Stimulated activated naive CD4-positive, alpha-beta T cell (primary cell): ENCODE measurements around the gene SLC12A5.
"Not testable (repeated sequence)": the region's sequence is repeated elsewhere in the genome, so short reads cannot be mapped to it uniquely, and the experiment has no call there.

ENCODE experiments used
- DNase-seq, 6 experiments: peaks; one replicate each; lab custom pipeline; 2025; lab: John Stamatoyannopoulos, UW

The SLC12A5 gene

DNA sequence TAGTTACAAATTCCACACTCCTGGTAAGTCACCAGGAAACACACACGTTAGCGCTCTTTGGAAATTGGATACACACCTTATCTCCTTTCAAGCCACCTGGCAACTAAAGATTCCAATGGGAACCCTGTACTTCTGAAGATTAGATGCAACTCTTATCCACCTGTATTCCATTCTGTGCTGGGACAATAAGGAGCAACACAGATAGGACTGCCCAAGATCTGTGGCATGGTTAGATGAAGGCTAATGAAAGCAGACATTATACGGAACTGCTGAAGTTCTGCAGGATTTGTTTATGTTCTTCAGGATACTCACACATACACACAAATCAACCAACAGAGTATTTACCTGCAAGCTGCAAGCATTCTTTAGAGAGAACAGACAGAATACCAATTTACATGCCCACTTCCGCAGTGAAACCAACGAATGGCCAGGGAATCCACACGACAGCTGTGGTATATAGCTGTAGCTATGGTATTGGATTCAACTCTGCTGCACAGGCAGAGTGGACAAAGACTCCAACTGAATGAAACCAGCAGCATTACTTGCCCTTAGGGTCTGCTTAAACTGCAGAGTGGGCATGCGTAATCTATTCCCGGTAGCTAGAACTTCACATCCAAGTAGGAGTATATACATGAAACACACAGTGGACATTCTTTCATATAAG, 48.8 kb downstream of the SLC12A5 start:
- no peak for DNase-seq

DNA sequence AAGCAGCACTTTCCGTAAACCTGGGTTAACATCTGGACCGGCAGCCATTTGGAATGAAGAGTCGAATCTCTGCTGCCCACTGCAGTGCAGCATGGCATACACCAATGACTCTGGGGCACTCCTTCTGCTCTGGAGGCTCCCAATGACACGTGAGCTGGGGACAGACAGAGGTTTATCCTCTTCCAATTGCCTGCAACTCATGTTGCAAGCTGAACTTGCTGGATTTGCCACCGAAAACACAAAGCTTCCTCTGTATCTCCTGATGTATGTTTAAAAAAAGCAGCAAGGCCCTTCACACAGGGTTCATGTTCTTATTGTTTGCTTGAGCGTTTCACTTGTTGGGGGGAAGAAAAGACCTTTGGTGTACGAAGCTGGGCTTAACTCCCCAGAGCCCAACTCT, 49.9 kb downstream of the SLC12A5 start:
- DNase-seq: no peak

DNA sequence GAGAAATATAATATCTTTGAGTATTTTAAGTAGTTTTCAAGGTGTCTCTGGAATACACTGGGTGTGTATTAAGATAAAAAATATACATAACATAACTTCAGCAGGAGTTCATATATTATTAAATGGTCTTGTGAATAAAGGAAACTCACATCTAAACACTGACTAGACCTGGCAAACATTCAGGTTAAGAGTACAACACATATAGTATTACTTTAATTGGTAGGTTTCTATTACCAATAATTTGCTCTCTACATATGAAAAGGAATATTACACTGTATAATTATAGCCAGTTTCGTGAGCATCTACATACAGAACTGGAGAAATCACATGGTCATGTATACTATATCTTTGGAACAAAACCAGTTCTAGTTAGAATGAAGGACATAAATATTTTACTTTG, 52.1 kb downstream of the SLC12A5 start:
- DNase-seq: no peak

- DNase-seq: no peak
Observed at GRCh38 chr20:46083101-46083500, 54.1 kb downstream of the SLC12A5 start.

DNA sequence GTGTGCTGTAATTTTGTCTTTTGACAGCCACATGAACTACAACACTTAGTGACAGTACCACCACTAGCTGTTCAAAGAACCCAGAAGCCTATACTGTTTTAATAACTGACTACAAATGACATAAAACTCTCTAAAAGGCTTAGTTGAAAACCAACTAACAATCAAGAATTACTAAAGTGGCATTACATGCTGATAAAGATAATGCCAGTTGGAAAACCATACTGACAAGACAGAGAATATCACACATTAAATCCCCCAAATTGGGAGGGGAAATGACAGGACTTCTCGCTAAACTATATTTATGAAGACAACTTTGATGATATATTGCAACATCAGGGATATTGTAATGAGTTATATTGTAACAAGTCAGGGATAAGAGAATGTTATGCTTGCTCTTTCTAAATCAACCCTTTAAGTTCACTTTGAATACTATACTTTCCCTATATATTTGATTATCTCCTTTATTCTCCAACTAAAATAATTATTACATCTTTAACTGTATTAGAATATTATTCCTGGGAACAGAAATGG, 54.6 kb downstream of the SLC12A5 start:
- no peak for DNase-seq

DNA sequence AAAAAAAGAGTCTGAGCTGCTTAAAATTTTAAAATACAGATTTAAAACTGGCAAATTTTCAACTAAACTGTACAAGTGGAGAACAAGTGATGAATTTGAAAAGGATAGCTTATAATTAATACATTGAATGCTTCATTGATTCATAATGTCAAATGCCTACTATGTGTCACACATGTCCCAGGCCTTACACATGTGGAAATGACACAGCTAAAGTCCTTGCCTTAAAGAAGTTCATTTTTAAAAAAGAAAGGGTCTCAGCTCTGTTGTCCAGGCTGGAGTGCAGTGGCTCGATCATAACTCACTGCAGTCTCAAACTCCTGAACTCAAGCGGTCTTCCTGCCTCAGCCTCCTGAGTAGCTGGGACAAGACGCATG, 55.8 kb downstream of the SLC12A5 start:
- no peak for DNase-seq

DNA sequence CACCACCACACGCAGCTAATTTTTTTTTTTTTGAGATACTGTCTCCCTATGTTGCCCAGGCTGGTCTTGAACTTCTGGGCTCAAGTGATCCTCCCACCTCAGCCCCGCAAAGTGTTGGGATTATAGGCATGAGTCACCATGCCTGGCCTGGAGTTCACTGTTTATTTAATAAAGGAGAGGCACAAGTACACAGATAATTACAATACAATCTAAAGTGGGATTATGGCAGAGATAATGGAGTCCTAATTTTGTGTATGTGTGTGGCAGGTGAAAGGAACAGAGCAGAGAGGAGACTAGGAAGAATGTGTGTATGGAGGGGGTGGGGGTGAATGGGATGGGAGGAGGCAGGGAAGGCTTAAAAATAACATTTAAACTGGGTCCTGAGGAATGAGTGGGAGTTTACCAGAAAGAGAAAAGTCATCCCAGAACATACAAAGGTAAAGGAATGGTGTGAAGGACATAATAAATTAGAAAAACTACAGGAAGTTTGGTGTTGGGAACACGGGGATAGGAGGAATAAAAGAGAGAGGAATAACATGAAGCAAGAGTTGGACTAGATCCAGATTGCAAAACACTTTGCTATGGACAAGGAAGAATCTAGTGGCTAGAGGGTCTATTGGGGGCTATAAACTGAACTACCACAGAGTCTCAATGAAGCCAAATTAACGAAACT, 56.3 kb downstream of the SLC12A5 start:
- DNase-seq: no peak

GRCh38 chr20:46087161-46087560, 58.1 kb downstream of the SLC12A5 start:
- peak in 2 of 6 experiments; percentile 8 to 13 for DNase-seq

DNA sequence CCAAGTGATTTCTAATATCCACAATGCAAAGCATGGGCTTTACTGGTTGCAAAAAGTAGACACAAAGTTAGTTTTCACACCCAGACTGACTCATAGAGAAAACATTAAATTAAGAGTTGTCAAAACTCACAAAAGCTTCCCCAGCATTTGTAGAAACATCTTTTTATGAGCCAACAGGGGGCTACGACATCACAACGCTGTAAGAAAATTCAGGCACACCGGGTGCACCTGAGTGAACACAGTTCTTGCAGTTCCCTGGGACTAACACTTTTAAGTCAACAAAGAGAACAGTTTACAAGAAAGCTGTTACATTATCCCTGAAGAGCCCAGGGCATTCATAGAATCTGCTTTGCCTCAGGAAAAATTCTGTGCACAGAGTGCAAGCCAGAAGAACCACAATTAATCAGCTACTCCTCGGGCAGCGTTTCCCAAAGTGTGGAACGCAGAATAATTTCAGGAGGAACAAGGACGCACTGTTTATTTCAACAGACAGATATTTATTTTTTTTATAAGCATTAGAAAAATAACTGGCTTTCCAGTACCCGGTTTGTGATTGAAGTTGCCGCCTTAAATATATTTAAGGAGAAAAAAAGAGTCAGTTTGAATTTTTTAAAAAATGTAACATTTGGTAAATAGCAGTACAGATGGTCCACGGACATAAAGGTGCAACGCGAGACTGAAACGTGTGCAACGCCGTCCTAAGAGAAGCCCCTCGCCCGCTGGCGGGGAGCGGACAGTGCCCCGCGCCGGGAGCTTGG, 59.6 kb downstream of the SLC12A5 start:
- DNase-seq: no peak

GRCh38 chr20:46089167-46089416, 60.1 kb downstream of the SLC12A5 start:
- no peak for DNase-seq

DNA sequence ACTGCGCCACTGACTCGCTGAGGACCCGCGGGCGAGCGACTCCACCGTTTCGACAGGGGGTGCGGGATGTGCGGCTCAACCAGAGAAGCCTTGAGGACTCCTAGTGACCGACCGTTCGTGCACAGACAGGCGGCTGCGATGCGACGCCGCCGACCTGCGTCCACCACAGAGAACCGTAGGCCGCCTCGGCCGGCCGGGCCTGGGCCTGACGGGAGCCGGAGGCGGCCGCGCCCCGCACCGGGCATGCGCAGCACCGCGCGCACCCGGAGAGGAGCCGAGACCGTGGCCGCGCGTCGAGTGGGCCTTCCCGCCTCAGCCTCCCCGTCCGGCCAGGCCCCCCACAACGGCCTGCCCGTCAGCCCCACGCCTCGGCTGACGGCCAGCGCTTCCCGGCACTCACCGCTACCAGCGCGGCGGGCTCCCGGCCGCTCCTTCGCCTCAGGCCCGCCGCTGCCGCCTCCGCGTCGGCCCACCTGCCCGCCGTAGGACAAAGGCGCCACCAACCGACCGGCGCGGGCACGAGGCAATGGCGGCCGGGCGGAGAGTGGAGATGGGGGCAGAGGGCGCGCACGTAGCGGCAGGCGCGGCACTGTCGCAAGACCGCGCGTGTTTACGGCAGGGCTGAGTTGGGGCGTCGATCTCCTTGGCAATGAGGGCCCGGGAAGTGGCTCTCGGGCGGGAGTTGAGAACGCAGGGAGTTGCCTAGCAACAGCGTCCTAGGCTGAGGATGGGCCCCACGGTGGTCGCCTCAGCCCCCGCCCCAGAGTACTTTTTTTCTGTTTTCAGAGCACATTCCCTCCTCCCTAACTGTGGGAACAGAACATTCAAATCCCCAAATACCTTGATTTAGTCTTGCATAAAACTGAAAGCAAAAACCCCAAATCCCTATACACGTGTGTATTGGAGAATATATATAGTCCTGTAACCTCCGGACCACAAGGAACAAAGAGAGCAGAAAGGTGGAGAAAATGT, 60.7 kb downstream of the SLC12A5 start, which contains the start of gene NCOA5:
TSS of gene NCOA5 (minus strand) at position 546 of the 972 bp plus-strand sequence. CDS start 10,538 bp downstream, outside the sequence.
- peak; percentile 87 to 94 (median 90) for DNase-seq

DNA sequence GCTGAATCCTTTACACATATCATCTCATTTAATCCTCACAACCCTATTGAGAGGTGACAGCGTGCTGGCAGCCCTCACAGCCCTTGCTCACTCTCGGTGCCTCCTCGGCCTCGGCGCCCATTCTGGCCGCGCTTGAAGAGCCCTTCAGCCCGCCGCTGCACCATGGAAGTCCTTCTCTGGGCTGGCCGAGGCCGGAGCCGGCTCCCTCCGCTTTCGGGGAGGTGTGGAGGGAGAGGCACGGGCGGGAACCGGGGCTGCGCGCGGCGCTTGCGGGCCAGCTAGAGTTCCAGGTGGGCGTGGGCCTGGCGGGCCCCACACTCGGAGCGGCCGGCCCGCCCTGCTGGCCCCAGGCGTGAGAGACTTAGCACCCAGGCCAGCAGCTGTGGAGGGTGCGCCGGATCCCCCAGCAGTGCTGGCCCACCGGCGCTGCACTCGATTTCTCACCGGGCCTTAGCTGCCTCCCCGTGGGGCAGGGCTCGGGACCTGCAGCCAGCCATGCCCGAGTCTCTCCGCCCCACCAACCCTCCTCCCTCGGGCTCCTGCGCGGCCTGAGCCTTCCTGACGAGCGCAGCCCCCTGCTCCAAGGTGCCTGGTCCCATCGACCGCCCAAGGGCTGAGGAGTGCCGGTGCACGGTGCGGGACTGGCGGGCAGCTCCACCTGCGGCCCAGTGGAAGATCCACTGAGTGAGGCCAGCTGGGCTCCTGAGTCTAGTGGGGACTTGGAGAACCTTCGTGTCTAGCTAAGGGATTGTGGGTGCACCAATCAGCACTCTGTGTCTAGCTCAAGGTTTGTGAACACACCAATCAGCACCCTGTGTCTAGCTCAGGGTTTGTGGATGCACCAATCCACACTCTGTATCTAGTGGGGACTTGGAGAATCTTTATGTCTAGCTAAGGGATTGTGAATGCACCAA, 62.9 kb downstream of the SLC12A5 start:
- not testable (repeated sequence) for DNase-seq

DNA sequence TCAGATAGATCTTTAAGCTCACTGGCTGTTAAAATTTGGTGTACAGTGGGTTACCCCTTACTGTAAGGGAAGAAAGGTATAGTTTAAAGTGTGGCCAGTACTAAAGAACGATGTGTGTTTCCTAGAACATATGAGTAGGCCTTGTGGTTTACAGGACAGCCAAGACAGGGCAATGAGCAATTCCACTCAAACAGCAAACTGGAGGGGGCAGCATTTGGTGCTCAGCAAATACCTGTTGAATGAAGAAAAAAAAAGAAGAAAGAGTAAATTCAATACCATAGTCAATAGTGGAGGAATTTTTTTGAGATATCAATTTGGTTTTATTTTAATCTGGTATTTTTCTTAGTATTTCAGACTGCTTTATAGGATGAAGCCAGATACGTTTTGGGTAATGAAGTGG, 64.5 kb downstream of the SLC12A5 start:
- DNase-seq: no peak

DNA sequence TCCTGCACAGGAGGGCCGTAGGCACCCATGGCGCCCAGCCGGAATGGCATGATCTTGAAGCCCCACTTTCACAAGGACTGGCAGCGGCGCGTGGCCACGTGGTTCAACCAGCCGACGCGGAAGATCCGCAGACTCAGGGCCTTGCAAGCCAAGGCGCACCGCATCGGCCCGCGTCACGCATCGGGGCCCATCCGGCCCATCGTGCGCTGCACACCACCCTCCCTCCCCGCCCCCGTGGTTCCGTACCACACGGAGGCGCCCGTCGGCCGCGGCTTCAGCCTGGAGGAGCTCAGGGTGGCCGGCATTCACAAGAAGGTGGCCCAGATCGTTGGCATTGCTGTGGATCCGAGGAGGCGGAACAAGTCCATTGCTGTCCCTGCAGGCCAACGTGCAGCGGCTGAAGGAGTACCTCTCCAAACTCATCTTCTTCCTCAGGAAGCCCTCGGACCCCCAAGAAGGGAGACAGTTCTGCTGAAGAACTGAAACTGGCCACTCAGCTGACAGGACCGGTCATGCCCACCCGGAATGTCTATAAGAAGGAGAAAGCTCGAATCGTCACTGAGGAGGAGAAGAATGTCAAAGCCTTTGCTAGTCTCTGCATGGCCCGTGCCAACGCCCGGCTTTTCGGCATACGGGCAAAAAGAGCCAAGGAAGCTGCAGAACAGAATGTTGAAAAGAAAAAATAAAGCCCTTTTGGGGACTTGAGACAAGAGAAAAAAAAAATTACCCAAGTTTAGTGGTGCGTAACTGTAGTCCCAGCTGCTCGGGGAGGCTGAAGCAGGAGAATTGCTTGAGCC, 70.7 kb downstream of the SLC12A5 start:
- DNase-seq: no peak

DNA sequence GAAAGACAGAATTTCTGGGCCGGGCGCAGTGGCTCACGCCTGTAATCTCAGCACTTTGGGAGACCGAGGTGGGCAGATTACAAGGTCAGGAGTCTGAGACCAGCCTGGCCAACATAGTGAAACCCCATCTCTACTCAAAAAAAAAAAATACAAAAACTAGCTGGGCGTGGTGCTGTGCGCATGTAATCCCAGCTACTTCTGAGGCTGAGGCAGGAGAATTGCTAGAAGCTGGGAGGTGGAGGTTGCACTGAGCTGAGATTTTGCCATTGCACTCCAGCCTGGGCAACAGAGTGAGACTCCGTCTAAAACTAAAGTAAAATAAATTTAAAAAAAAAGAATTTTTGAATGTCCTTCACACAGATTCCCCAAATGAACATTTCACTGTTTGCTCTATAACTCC, 71.4 kb downstream of the SLC12A5 start:
- not testable (repeated sequence) for DNase-seq

DNA sequence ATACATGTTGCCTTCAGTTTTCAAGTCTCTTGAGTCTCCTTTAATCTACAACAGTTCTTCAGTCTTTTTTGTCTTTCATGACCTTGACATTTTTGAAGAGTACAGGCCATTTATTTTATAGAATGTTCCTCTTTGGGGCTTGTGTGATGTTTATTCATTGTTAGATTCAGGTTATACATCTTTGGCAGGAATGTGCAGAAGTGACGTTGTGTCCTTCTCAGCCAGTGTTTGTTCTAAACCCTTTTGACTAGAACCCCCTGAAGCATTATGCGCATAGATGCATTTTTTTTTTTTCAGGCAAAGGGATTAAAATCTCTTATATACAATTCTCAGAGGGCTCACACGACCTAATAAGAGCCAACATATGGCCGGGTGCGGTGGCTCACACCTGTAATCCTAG, 72.0 kb downstream of the SLC12A5 start:
- DNase-seq: no peak

GRCh38 chr20:46101957-46102356, 72.9 kb downstream of the SLC12A5 start:
- DNase-seq: no peak

GRCh38 chr20:46102940-46103339, 73.9 kb downstream of the SLC12A5 start:
- DNase-seq: no peak

GRCh38 chr20:46104262-46104661, 75.2 kb downstream of the SLC12A5 start:
- DNase-seq: no peak

GRCh38 chr20:46107061-46107460, 78.0 kb downstream of the SLC12A5 start:
- no peak for DNase-seq
